Nephron progenitor cell (in vitro differentiated cells): ENCODE data around the gene MFF.
A peak's percentile ranks its signal among the peaks of the same experiment; 100 is the strongest.

Experiments
- DNase-seq: peaks from one replicate; pipeline ENCODE4 v3.0.0; 2021
- H3K27ac Mint-ChIP-seq: 2 replicates; pipeline ENCODE4 v1.8.0; 2021; ENCODE audit warnings: mild to moderate bottlenecking, moderate library complexity, mixed read lengths
- H3K27me3 Mint-ChIP-seq: 2 replicates; pipeline ENCODE4 v1.8.0; 2021; ENCODE audit warnings: mild to moderate bottlenecking, low read depth, mixed read lengths; ENCODE audit not compliant: poor library complexity
- H3K36me3 Mint-ChIP-seq: 2 replicates; pipeline ENCODE4 v1.8.0; 2021; ENCODE audit warnings: low read depth, mixed read lengths
- H3K4me1 Mint-ChIP-seq: 2 replicates; pipeline ENCODE4 v1.8.0; 2021; ENCODE audit warnings: mixed read lengths
- H3K4me3 Mint-ChIP-seq: 2 replicates; pipeline ENCODE4 v1.8.0; 2021; ENCODE audit warnings: mild to moderate bottlenecking, moderate library complexity, mixed read lengths
- H3K9me3 Mint-ChIP-seq: 2 replicates; pipeline ENCODE4 v1.8.0; 2021; ENCODE audit warnings: mild to moderate bottlenecking, moderate library complexity, mixed read lengths
- TF ChIP-seq, protein P1 (sequence below): fragments of 200-600 bp; sonication (generic); IDR thresholded peaks from 2 replicates; pipeline ENCODE4 v1.5.0; 2021; ENCODE audit warnings: antibody characterized with exemption

MFF gene

DNA sequence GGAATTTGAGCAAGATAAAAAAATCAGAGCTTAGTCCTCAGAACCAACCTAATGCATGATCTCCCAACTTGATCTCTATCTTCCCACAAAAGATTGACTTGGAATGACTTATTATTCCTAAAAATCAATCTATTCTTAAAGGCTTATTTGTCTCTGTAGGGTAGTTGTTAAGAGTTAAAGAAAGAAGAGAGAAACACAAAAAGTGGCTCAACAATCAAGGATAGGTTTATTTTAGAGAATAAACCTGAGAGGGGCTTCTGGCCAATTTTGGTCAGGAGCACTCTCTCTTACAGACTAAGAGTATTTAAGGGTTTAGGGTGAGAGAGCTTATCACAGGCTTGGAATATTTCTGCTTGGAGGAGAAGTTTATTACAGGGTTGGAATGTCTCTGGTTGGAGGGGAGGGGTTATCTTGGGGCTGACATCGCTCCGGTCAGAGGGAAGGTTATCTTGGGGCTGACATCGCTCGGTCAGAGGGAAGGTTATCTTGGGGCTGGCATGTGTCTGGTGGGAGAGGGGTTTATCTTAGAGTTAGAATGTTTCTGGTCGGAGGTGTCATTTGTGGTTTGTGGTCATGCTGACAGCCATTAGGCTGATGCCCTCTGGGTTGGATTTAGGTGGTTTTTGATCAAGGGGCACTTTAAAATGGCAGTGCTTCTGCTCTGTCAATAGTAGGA lies 2.4 kb upstream of the MFF start:
- TF ChIP-seq, protein P1, sequence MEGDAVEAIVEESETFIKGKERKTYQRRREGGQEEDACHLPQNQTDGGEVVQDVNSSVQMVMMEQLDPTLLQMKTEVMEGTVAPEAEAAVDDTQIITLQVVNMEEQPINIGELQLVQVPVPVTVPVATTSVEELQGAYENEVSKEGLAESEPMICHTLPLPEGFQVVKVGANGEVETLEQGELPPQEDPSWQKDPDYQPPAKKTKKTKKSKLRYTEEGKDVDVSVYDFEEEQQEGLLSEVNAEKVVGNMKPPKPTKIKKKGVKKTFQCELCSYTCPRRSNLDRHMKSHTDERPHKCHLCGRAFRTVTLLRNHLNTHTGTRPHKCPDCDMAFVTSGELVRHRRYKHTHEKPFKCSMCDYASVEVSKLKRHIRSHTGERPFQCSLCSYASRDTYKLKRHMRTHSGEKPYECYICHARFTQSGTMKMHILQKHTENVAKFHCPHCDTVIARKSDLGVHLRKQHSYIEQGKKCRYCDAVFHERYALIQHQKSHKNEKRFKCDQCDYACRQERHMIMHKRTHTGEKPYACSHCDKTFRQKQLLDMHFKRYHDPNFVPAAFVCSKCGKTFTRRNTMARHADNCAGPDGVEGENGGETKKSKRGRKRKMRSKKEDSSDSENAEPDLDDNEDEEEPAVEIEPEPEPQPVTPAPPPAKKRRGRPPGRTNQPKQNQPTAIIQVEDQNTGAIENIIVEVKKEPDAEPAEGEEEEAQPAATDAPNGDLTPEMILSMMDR, result no peak
- H3K27me3 Mint-ChIP-seq, result peaks cover 10% of the 10 kb centered on the region
- H3K27ac Mint-ChIP-seq, result no peak overlapping the region
- peaks cover 30% of the 10 kb centered on the region for H3K4me1 Mint-ChIP-seq
- DNase-seq, result no peak
- peak overlapping the region; percentile 26 for H3K4me3 Mint-ChIP-seq
- peaks cover 39% of the 10 kb centered on the region for H3K36me3 Mint-ChIP-seq
- H3K9me3 Mint-ChIP-seq, result peaks cover 52% of the 10 kb centered on the region

DNA sequence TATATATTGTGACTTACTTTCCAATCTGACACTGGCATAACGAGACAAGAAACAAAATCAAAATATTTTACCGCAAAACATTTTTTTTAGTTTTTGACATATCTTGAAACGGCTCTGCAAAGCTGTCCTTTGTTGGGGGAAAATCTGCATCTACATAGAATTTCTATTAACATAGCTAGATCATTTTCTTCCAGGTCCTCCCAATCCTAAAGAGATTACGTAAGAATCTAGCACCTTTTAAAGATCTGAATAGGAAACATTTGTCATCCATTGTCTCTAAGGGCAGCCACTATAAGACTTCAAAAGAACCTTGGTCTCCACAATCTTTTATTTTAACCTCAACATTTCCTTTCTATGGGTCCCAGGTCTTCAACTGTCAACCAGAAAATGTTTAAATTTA lies 1.2 kb upstream of the MFF start:
- peaks cover 49% of the 10 kb centered on the region for H3K9me3 Mint-ChIP-seq
- DNase-seq, result no peak
- H3K4me1 Mint-ChIP-seq, result peaks cover 38% of the 10 kb centered on the region
- H3K27ac Mint-ChIP-seq, result no peak overlapping the region
- peaks cover 43% of the 10 kb centered on the region for H3K36me3 Mint-ChIP-seq
- H3K27me3 Mint-ChIP-seq, result peaks cover 10% of the 10 kb centered on the region
- peak overlapping the region; percentile 93 for H3K4me3 Mint-ChIP-seq
- TF ChIP-seq, protein P1, result no peak

DNA sequence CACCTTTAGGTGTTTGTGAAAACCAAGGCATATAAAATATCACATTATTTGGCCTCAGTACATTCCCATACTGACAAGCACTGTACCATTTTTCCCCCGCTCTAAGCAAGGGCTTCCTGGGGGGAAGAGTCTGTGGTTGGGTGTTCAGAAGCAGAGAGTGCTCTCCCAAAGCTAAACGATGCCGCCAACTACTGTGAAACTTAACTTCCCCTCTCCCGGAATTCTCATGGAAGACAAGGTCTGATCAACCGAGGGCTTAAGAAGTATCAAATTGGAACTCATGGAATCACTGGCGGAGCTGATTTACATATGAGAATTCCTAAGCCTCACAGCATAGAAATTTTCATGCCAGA lies 433 bp upstream of the MFF start:
- peaks cover 39% of the 10 kb centered on the region for H3K4me1 Mint-ChIP-seq
- H3K27ac Mint-ChIP-seq, result peak overlapping the region; percentile 81
- H3K27me3 Mint-ChIP-seq, result peaks cover 10% of the 10 kb centered on the region
- DNase-seq, result no peak
- H3K9me3 Mint-ChIP-seq, result peaks cover 43% of the 10 kb centered on the region
- peaks cover 45% of the 10 kb centered on the region for H3K36me3 Mint-ChIP-seq
- TF ChIP-seq, protein P1, result no peak
- H3K4me3 Mint-ChIP-seq, result peak overlapping the region; percentile 93

- H3K9me3 Mint-ChIP-seq, result peaks cover 36% of the 10 kb centered on the region
- peak overlapping the region; percentile 93 for H3K4me3 Mint-ChIP-seq
- DNase-seq, result peak; percentile 48
- peaks cover 10% of the 10 kb centered on the region for H3K27me3 Mint-ChIP-seq
- TF ChIP-seq, protein P1, result no peak
- peaks cover 46% of the 10 kb centered on the region for H3K36me3 Mint-ChIP-seq
- H3K4me1 Mint-ChIP-seq, result peaks cover 39% of the 10 kb centered on the region
- peak overlapping the region; percentile 96 for H3K27ac Mint-ChIP-seq
Observed at GRCh38 chr2:227325839-227326195, 766 bp downstream of the MFF start.

DNA sequence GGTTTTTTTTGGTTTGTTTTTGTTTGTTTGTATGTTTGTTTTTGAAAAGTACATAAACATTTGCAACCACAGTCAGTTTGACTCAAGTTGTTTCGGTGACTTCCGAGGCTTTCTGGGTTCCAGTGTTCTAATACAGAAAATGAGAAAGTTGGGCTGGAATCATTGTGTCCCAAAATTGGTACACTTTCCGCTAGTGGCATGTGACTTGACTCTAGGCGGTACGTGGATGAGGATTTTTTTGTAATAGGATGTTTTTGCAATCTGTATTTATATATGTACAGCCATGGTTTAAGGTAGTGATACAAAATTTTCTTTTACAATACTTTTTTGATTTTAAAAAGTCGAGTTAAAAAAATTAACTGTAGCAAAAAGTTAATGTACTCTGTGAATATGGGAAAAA lies 1.7 kb downstream of the MFF start:
- H3K9me3 Mint-ChIP-seq, result peaks cover 28% of the 10 kb centered on the region
- TF ChIP-seq, protein P1, result no peak
- H3K27ac Mint-ChIP-seq, result no peak overlapping the region
- H3K27me3 Mint-ChIP-seq, result peaks cover 10% of the 10 kb centered on the region
- H3K36me3 Mint-ChIP-seq, result peaks cover 51% of the 10 kb centered on the region
- peak overlapping the region; percentile 93 for H3K4me3 Mint-ChIP-seq
- DNase-seq, result no peak
- H3K4me1 Mint-ChIP-seq, result peaks cover 39% of the 10 kb centered on the region

DNA sequence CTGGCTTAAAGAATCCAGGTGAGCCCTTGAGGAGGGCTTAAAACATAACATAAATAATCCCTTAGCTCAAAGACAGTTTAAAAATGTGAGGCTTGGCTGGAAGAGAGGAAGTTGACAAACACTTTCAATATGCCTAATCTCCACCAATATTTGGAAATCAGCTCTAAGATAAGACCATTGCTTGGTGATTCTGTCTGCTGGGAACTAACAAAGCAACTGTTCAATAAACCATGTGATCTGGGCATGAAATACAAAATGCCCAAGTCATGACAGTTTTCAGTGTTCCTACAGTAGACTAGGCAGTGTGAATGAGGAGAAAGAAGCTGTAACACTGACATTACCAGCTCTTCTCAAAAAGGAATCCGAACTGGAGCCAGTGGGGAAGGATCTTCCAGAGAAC lies 10.7 kb downstream of the MFF start:
- H3K4me1 Mint-ChIP-seq, result no peaks in the 10 kb centered on the region
- no peaks in the 10 kb centered on the region for H3K27me3 Mint-ChIP-seq
- H3K9me3 Mint-ChIP-seq, result no peaks in the 10 kb centered on the region
- no peak overlapping the region for H3K27ac Mint-ChIP-seq
- peaks cover 73% of the 10 kb centered on the region for H3K36me3 Mint-ChIP-seq
- TF ChIP-seq, protein P1, result no peak
- no peak overlapping the region for H3K4me3 Mint-ChIP-seq
- no peak for DNase-seq
